Lower leg skin (tissue), 3 donors: ENCODE results near the gene MRPL50.

ENCODE experiments used
- CTCF ChIP-seq, 3 donors: fragments of 450-650 bp; IDR thresholded peaks; one replicate each; pipeline ENCODE4 v1.5.1; 2016; ENCODE audit warnings: antibody characterized with exemption in 3 of 3, mild to moderate bottlenecking in 3 of 3, moderate library complexity in 2 of 3
- POLR2A ChIP-seq, 2 donors: fragments of 450-650 bp; IDR thresholded peaks; one replicate each; pipeline ENCODE4 v1.6.1; 2016 to 2017; ENCODE audit warnings: antibody characterized with exemption in 2 of 2, mild to moderate bottlenecking in 1 of 2, moderate library complexity in 1 of 2

- TF ChIP-seq CTCF (IDR thresholded peaks at IDR 0.05) (no peak), POLR2A (IDR thresholded peaks at IDR 0.05) (no peak)
Measured at GRCh38 chr9:101442318-101442717, 43.9 kb upstream of the MRPL50 start.
